HPDE6-E6E7 (cell line): ENCODE results near the gene PTGES.

Experiments used
- DNase-seq: peaks from one replicate; pipeline ENCODE4 v3.0.0; 2011; ENCODE audit warnings: missing footprints; ENCODE audit errors: extremely low spot score

The PTGES gene

DNA sequence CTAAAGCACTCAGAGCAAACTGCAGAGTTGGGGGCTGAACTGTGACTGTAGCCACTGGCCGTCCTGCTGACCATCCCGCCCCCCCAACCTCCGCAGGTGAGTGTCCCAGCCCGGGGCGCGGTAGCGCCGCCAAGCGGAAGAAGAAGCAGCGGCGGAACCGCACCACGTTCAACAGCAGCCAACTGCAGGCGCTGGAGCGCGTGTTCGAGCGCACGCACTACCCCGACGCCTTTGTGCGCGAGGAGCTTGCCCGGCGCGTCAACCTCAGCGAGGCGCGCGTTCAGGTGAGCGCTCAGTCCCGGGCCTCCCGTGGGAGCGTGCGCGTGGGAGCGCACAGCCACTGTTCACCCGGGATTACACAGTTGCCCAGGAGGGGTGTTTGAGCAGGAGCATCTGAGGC lies 33.7 kb downstream of the PTGES start:
- DNase-seq: no peak

GRCh38 chr9:129718647-129719046 lies 34.2 kb downstream of the PTGES start:
- DNase-seq: no peak

- DNase-seq: no peak
These were observed 34.9 kb downstream of the PTGES start for GRCh38 chr9:129717991-129718390.

DNA sequence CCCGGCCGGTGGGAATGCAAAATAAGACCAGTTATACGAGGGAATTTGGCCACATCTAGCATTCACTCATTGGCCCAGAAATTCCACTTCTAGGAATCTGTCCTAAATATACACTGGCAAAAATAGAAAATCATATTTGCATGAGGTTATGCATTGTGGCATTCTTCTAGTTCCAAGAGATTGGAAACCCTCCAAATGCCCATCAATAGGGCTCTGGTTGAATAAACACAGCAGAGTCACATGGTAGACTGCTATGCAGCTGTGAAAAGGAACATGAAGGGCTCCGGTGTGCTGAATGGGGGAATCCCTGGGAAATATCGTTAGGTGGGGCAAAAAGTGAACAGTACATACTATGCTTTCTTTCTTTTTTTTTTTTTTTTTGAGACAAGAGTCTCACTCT lies 36.8 kb downstream of the PTGES start:
- no peak for DNase-seq

DNA sequence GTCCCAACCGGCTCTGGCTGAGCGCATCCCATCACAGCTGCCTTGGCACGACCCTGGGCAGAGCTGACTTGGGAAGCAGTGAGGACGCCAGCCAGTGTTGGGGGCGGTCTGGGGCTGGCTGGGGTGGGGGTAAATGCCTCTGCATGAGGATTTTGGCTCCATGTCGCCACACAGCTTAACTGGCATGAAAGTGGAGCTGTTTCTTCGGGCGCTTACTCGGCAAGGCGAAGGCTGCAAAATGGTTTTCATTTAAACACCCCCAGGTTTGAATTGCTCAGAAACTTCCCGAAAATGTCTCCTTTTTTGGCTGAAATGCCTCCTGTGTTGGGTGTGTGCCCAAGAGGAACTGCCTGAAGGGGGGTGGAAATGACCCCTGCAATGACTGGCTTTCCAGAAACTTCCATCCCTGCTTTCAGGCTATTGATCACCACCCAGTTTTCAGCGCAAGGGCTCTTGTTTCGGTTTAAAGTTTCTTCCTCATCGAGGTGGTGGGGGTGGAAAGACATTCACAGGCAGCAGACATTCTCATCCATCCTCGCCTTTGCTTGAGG lies 38.3 kb downstream of the PTGES start:
- DNase-seq: no peak

- DNase-seq: no peak
These were observed 39.5 kb downstream of the PTGES start for GRCh38 chr9:129713402-129713679.

GRCh38 chr9:129712634-129713401 lies 40.0 kb downstream of the PTGES start:
- DNase-seq: no peak

DNA sequence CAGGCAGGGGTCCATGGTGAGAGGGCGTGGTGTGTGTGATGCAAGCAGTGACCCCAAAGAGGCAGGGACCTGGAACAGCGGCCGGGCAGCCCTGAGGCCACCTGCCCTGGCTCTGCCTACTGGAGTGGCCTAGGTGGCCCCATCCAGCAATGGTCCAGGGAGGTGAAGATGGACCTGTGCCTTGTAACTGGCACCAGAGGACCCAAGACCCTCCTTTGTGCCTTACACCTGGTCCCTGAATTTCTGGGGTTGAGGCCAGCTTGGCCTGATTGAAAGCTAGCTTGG lies 42.7 kb downstream of the PTGES start:
- DNase-seq: no peak

- DNase-seq: no peak
These were observed 43.2 kb downstream of the PTGES start for GRCh38 chr9:129709438-129710168.

- DNase-seq: no peak
These were observed 44.0 kb downstream of the PTGES start for GRCh38 chr9:129708793-129709192.

- DNase-seq: no peak
These were observed 48.0 kb downstream of the PTGES start for GRCh38 chr9:129704807-129705206.

DNA sequence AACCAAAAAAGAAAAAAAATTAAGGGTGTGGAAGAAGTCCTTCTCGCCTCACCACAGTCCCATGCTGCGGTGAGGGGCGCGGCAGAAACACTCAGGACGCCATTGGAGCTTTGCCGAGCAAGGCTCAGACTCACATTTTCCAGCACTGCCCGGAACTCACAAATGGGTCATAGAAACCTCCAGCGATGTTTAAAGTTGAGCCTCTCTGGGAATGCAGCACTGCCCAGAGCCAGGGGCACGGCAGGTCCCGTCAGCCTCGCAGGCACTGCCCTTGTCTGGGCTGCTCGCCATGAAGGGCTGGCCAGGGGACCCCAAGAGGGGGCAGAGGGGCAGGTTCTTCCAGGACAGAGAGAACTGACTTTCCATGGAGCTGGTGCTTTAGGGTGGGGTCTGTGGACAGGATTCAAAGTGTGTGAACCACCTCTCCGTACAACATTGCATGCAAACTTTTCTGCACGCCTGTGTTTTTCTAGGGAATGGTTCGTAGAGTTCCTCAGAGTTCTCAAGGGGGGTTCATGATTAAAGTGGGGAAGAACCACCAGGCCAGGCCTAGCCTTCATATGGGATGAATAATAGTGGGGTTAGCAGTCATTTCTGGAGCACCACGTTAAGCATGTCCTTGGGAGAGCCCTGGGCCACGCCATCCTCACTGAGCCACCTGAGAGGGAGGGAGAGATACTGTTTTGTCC lies 49.0 kb downstream of the PTGES start:
- DNase-seq: no peak

GRCh38 chr9:129702589-129703520 lies 50.0 kb downstream of the PTGES start:
- no peak for DNase-seq

- DNase-seq: no peak
These were observed 51.3 kb downstream of the PTGES start for GRCh38 chr9:129701549-129701948.

GRCh38 chr9:129701054-129701453 lies 51.8 kb downstream of the PTGES start:
- DNase-seq: no peak

DNA sequence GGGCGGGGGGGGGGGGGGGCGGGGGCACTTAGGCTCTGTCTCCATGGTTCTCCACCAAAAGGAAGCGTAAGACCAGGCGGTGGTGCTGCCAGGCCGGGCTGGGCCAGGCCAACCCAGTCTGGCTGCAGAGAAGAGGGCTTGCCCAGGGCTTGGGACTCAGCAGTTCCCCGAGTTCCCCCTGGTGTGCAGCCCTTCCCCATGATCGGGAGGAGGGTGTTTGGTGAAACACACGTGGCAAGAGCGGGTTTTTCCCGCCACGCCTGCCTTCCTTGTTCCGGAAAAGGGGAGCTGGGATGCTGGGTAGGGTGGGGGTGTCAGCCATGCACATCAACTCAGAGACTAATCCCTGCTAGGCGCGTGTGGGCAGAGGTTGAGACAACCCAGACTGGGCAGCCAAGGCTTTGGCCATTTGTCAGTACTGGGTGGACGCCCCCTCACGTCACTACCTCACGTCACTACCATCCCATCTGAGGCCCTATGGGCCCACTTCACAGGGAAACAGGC lies 54.5 kb downstream of the PTGES start:
- no peak for DNase-seq

DNA sequence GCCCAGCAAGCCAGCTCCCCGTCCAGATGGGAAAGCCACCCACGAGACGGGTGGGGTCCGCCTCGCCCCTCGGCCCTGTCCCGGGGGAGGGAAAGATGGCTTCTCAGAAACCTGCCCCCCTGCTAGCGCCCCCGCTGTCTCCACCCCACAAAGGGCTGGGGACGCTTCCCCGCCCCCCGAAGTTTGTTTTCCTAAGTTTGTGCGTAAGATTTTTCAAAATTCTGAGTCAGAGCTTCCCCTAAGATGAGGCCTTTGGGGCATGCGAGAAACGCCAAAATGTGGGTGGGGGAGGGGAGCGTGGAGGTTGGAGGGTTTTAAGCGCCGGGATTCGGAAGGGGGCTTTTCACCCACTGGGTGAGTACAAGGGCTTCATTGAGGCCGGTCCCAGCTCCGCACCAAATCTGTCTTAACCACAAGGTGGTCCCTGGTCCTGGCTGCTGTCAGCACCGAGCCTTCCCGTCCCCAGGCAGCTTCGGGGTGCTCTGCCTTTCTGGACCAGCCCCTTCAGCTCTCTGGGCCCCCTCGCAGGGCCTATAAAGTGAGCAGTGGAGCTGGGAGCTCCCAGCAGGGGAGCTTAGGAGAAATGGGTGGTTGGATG lies 55.1 kb downstream of the PTGES start:
- DNase-seq: no peak

GRCh38 chr9:129696944-129697655 lies 55.7 kb downstream of the PTGES start:
- no peak for DNase-seq

DNA sequence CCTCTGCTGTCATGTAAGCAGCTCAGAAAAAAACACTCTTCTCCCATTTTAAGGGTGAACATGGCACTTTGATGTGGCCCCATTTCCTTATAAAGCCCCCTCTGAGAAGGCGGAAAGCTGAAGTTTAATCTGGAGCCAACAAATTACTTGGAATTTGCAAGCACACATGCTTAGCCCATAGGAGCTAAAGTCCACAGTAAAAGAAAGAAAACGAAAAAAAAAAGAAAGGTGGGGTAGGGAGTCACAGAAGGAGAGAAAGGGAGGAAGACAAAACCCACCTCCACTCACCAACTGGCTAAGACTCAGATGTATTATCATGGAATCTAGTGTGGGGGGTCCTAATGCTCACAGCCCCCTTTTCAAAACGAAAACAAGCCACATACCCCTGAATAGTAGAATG lies 57.0 kb downstream of the PTGES start:
- no peak for DNase-seq

DNA sequence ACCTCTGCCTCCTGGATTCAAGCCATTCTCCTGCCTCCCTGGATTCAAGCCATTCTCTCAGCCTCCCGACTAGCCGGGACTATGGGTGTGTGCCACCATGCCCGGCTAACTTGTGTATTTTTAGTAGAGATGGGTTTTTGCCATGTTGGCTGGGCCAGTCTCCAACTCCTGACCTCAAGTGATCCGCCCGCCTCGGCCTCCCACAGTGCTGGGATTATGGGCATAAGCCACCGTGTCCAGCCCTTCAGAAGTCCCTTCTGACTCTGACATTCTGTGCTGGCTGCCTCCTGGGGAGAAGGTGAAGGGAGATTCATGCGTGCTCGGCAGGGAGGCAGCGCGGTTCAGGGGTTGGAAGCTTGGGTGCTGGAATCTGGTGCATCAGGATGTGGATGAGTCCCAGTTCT lies 58.6 kb downstream of the PTGES start:
- no peak for DNase-seq

DNA sequence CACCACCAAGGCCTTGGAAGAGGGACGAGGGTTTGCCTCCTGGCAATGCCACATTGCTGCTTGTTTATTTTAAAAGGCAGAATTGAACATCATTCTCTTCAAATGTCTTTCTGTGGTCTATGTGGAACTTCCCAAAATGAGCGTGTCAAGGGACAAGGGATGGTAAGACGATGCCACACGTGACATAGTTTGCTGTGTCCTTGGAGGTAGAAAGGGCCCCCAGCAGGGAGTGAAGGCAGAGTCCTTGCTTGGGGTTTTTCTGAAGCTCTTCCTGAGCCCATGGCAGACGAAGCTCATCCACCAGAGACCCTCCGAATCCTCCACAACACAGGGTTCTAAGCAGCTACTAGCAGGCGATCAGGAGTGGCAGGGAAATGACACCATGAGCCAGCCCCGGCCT lies 59.1 kb downstream of the PTGES start:
- DNase-seq: no peak
